HG03280 (cell line): ENCODE results near the gene SCAANT1.

Source experiments
- ATAC-seq: cut with Tn5 transposase; IDR thresholded peaks from one replicate; pipeline ENCODE4 v1.9.1; 2021; ENCODE audit warnings: mild to moderate bottlenecking, moderate library complexity; ENCODE audit not compliant: unreplicated experiment

SCAANT1 gene

GRCh38 chr3:63905731-63906620, 6.2 kb downstream of the SCAANT1 start:
- ATAC-seq = no peak

DNA sequence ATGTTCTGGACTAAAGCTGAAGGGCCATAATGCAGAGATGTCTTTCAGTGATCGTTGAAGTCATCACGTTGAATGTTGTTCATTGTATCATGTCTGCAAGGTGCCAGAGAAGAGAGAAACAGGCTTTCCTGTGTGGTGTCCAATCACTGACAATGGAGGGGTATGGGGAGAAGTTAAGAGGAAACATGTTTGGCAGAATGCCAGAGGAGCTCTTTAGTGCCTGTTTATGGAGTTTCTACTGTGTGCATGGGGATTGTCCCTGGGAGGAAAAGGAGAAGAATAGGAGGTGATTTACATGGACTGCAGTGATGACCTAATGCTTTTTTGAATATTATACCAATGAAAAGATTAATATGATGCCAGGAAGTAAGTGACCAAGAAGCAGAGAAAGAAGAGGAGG, 11.7 kb downstream of the SCAANT1 start:
- ATAC-seq = no peak

- no peak for ATAC-seq
These were observed 12.2 kb downstream of the SCAANT1 start for GRCh38 chr3:63900010-63900409.

GRCh38 chr3:63896332-63897030, 15.7 kb downstream of the SCAANT1 start:
- peak; percentile 76 for ATAC-seq

DNA sequence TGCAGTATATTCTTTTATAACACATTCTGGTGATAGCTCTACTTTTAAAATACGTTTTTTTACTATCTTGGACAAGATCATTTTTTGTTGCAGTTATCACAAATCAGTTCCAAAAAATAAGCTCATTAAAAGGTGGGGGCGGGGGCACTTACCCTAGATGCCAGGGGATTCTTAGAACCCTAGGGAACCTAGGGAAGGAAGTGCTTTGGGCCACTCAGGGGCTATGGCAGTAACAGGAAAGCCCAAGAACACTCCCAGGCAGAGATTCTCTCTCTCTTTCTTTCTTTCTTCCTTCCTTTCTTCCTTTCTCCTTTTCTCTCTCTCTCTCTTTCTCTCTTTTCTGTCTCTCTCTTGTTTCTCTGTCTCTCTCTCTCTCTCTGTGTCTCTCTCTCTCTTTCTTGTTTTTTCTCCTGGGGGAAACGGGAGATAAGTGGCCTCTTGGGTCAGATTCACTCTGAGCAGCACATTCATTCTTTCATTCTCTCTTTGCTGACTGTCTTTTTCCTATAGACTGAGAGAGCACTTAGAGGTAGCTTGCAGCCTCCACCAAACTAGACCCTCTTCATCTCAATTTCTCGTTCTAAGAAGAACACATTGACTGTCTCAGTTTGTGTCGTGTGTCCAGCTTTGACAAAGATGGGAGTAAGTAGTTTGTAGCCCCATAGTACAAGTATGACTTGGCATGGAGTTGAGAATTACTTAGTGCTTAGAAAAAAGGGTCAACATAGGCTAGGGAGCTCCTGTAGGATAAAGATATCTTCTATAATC, 16.6 kb downstream of the SCAANT1 start:
- no peak for ATAC-seq

- no peak for ATAC-seq
These were observed 19.3 kb downstream of the SCAANT1 start for GRCh38 chr3:63892773-63893352.

GRCh38 chr3:63891518-63891917, 20.7 kb downstream of the SCAANT1 start:
- no peak for ATAC-seq

- ATAC-seq = no peak
These were observed 25.3 kb downstream of the SCAANT1 start for GRCh38 chr3:63886858-63887257.

DNA sequence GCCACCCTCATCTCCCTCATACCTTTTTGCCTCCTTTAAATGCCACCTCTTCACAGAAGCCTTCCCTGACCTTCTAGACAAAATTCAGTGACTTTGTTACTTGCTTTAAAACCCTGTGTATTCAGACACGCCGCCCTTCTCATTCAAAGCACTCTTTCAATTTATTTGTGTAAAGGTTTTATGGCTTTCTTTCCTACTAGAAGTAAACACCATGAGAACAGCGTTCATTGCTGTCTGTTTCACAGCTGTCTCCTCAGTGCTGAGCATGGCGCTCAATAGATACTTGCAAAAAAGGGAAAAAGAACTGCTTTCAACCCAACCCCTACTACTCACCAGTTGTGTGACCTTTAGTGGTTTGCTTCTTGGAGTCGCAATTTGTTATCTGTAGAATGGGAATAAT, 31.5 kb downstream of the SCAANT1 start:
- ATAC-seq = no peak

GRCh38 chr3:63878394-63879060, 33.7 kb downstream of the SCAANT1 start:
- ATAC-seq = no peak

- ATAC-seq = no peak
These were observed 34.3 kb downstream of the SCAANT1 start for GRCh38 chr3:63877737-63878393.

DNA sequence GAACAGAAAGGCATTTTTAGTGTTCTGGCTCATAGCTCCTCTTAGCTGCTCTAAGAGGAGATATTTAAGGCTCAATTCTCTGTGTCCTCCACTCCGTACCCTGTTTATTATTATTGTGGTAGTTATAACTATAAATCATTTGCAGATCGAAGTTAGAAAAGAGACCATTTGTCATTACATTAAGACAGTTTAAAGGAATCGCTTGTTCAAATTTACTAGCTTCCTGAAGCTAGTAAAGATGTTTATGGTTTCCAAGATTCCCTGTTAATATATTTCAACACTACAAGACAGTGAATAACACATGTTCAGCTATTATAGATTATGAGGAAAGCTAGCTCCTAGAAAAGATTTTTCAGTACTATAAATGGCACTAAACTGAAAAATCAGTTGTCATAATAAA, 35.9 kb downstream of the SCAANT1 start:
- ATAC-seq = no peak

DNA sequence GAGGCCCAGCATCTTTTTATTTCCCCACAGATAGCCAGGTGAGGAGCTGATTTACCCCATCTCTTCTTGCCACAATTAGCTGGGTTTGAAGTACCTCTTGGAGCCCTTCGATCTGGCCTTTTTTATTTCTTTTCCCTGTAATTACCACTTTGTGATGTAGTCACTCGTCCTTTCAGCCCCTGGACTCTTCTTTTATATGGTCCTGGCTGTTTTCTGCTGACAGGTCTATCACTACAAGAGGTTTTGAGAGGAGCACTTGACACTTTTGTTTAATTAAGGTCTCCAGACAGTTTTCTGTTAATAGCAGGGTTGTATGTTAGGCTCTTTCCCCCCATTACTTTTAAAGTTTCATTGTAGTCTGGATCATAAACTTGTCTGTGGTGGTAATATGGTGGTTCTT, 36.7 kb downstream of the SCAANT1 start:
- no peak for ATAC-seq

GRCh38 chr3:63874769-63875168, 37.4 kb downstream of the SCAANT1 start:
- ATAC-seq = no peak

GRCh38 chr3:63872135-63872924, 39.9 kb downstream of the SCAANT1 start:
- ATAC-seq = no peak

- ATAC-seq = no peak
These were observed 41.6 kb downstream of the SCAANT1 start for GRCh38 chr3:63870615-63871005.

DNA sequence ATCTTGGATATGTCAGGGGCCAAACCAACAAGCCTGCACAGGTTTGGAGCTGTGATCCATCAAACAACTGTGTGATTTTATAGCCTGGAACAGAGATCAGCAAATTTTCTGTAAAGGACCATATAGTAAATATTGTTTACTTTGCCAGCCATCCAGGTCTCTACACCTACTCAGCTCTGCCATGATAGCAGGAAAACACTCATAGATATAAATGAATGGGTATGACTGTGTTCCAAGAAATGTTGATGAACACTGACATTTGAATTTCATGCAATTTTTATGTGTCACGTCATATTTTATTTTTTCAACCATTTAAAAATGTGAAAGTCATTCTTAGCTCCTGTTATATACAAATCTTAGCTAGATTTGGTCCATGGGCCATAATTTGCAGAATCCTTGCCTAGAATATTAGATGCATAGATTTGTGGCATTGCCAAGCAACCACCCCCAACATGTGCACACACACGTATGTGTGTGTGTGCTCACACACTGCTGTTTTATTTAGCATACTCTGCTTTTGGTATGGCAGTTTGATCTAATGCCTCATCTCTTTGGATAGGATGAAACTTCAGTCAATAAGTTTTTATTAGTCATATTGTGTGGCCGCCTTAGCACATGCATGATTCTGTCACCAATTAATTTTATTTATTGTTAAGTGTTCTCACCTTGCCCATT, 42.1 kb downstream of the SCAANT1 start:
- no peak for ATAC-seq

GRCh38 chr3:63867225-63867624, 45.0 kb downstream of the SCAANT1 start:
- ATAC-seq = no peak

- no peak for ATAC-seq
These were observed 47.2 kb downstream of the SCAANT1 start for GRCh38 chr3:63864965-63865327.
